WTC11 (cell line): ENCODE data around the gene DNASE1L3. TPM values are rescaled to one million over a fixed set of nuclear protein-coding genes. Genes with fewer than 3 reads are reported as not detected.

Source experiments
- ATAC-seq: fragments of 200-7000 bp; cut with Tn5 transposase; 2 replicates; pipeline ENCODE4 v1.10.0; 2021; ENCODE audit warnings: mild to moderate bottlenecking, moderate library complexity
- CTCF ChIA-PET: fragments of 300-600 bp; sonication (Branson Sonifier 250); formaldehyde crosslinking; loops from one replicate; lab custom pipeline; 2021; ENCODE audit warnings: antibody characterized with exemption; lab: Charles Lee
- POLR2A ChIA-PET: fragments of 350-600 bp; sonication (Branson Sonifier 250); formaldehyde crosslinking; loops from one replicate; lab custom pipeline; 2021; ENCODE audit warnings: antibody characterized with exemption; lab: Charles Lee
- DNase-seq: peaks from one replicate; pipeline ENCODE4 v3.0.0; 2021; ENCODE audit warnings: low spot score
- H3K27ac Mint-ChIP-seq: 2 replicates; pipeline ENCODE4 v1.8.0; 2021; ENCODE audit warnings: mixed read lengths
- H3K27me3 Mint-ChIP-seq: 2 replicates; pipeline ENCODE4 v1.8.0; 2021; ENCODE audit warnings: low read depth, mild to moderate bottlenecking, moderate library complexity, mixed read lengths
- H3K36me3 Mint-ChIP-seq: 2 replicates; pipeline ENCODE4 v1.8.0; 2021; ENCODE audit warnings: mixed read lengths
- H3K4me1 Mint-ChIP-seq: 2 replicates; pipeline ENCODE4 v1.8.0; 2022; ENCODE audit warnings: mixed read lengths
- H3K4me3 Mint-ChIP-seq: 2 replicates; pipeline ENCODE4 v1.8.0; 2021; ENCODE audit warnings: mild to moderate bottlenecking, moderate library complexity, mixed read lengths
- H3K9me3 Mint-ChIP-seq: 2 replicates; pipeline ENCODE4 v1.8.0; 2021; ENCODE audit warnings: mixed read lengths
- AR ChIP-seq: fragments of 250-450 bp; sonication (Bioruptor Pico); IDR thresholded peaks from 2 replicates; pipeline ENCODE4 v1.9.0; 2021; ENCODE audit warnings: mild to moderate bottlenecking
- ARID4B ChIP-seq: sonication (generic); formaldehyde crosslinking; IDR thresholded peaks from 2 replicates; pipeline ENCODE4 v1.8.0; 2023; ENCODE audit warnings: missing genetic modification reagents, mild to moderate bottlenecking, borderline replicate concordance
- ATF3 ChIP-seq: sonication (generic); formaldehyde crosslinking; conservative IDR thresholded peaks from 2 replicates; pipeline ENCODE4 v1.8.1; 2022; ENCODE audit warnings: mild to moderate bottlenecking, missing genetic modification reagents
- CDX4 ChIP-seq: fragments of 250-450 bp; sonication (Bioruptor Pico); IDR thresholded peaks from 2 replicates; pipeline ENCODE4 v1.9.0; 2021; ENCODE audit warnings: moderate library complexity, mild to moderate bottlenecking, inconsistent platforms, borderline replicate concordance
- CREB1 ChIP-seq: sonication (generic); formaldehyde crosslinking; IDR thresholded peaks from 2 replicates; pipeline ENCODE4 v1.8.0; 2023; ENCODE audit warnings: mild to moderate bottlenecking, missing genetic modification reagents
- GTF2I ChIP-seq: fragments of 250-450 bp; sonication (Bioruptor Pico); conservative IDR thresholded peaks from 2 replicates; pipeline ENCODE4 v1.4.0; 2021; ENCODE audit warnings: mild to moderate bottlenecking
- MXD4 ChIP-seq: fragments of 250-450 bp; sonication (Bioruptor Pico); IDR thresholded peaks from 2 replicates; pipeline ENCODE4 v1.8.0; 2021; ENCODE audit warnings: mild to moderate bottlenecking, moderate library complexity, borderline replicate concordance
- OVOL2 ChIP-seq: fragments of 250-450 bp; sonication (Bioruptor Pico); IDR thresholded peaks from 2 replicates; pipeline ENCODE4 v1.9.0; 2021; ENCODE audit warnings: mild to moderate bottlenecking, borderline replicate concordance
- PRRX2 ChIP-seq: fragments of 250-450 bp; sonication (Bioruptor Pico); IDR thresholded peaks from 2 replicates; pipeline ENCODE4 v1.8.0; 2021; ENCODE audit warnings: mild to moderate bottlenecking
- TEAD1 ChIP-seq: sonication (generic); formaldehyde crosslinking; IDR thresholded peaks from 2 replicates; pipeline ENCODE4 v1.8.0; 2022; ENCODE audit warnings: mild to moderate bottlenecking, missing genetic modification reagents
- TP53 ChIP-seq: sonication (generic); formaldehyde crosslinking; IDR thresholded peaks from 2 replicates; pipeline ENCODE4 v1.8.1; 2023; ENCODE audit warnings: mild to moderate bottlenecking, missing genetic modification reagents
- ZBTB43 ChIP-seq: sonication (generic); formaldehyde crosslinking; IDR thresholded peaks from 2 replicates; pipeline ENCODE4 v1.8.1; 2023; ENCODE audit warnings: mild to moderate bottlenecking, missing genetic modification reagents
- ZNF232 ChIP-seq: sonication (generic); formaldehyde crosslinking; IDR thresholded peaks from 2 replicates; pipeline ENCODE4 v1.8.0; 2022; ENCODE audit warnings: mild to moderate bottlenecking, missing genetic modification reagents
- ZNF317 ChIP-seq: sonication (generic); formaldehyde crosslinking; IDR thresholded peaks from 2 replicates; pipeline ENCODE4 v1.8.1; 2023; ENCODE audit warnings: low read depth, mild to moderate bottlenecking, moderate library complexity, missing genetic modification reagents, borderline replicate concordance
- ZNF512 ChIP-seq: sonication (generic); formaldehyde crosslinking; IDR thresholded peaks from 2 replicates; pipeline ENCODE4 v1.8.1; 2022; ENCODE audit warnings: missing genetic modification reagents, borderline replicate concordance
- total RNA-seq: library from RNA; stranded (reverse); gene quantifications from 3 replicates; pipeline ENCODE4 v1.2.3, GENCODE V29; 2021

The DNASE1L3 gene
- total RNA-seq, 1 experiment from 2014 or later = not detected

GRCh38 chr3:58152225-58153015, 58.4 kb downstream of the DNASE1L3 start:
- CTCF ChIA-PET = no interaction called here
- H3K27me3 Mint-ChIP-seq = no peaks in the 10 kb centered on the region
- no peaks in the 10 kb centered on the region for H3K9me3 Mint-ChIP-seq
- H3K36me3 Mint-ChIP-seq = peaks cover 67% of the 10 kb centered on the region
- DNase-seq (no peak), ATAC-seq (no peak)
- TF ChIP-seq ARID4B (no peak), ZBTB43 (CRISPR knock-in tag) (no peak), TP53 (CRISPR knock-in tag) (no peak), MXD4 (no peak), ATF3 (CRISPR knock-in tag) (no peak), OVOL2 (CRISPR knock-in tag) (no peak), ZNF232 (CRISPR knock-in tag) (no peak), CDX4 (CRISPR knock-in tag) (no peak), CREB1 (CRISPR knock-in tag) (no peak), ZNF512 (CRISPR knock-in tag) (no peak), GTF2I (CRISPR knock-in tag) (no peak), AR (no peak), PRRX2 (CRISPR knock-in tag) (no peak), TEAD1 (CRISPR knock-in tag) (no peak), ZNF317 (CRISPR knock-in tag) (no peak)
- POLR2A ChIA-PET = no interaction called here
- H3K4me3 Mint-ChIP-seq = no peak overlapping the region
- no peak overlapping the region for H3K27ac Mint-ChIP-seq
- no peaks in the 10 kb centered on the region for H3K4me1 Mint-ChIP-seq
